ENCODE data around the gene POMT1.
"Not testable (repeated sequence)": the region's sequence is repeated elsewhere in the genome, so short reads cannot be mapped to it uniquely, and the experiment has no call there.

- not testable (repeated sequence) for TF ChIP-seq CTCF (IDR thresholded peaks at IDR 0.05; ENCODE audit: low read depth, low read length); MAX (IDR thresholded peaks at IDR 0.05; ENCODE audit: low read depth, low read length); POLR2A (IDR thresholded peaks at IDR 0.05; ENCODE audit: extremely low read depth, insufficient read length)
Measured at GRCh38 chr9:131515559-131516031, 12.9 kb downstream of the POMT1 start.

Data from NB4 (cell line).